GM10248 (cell line): ENCODE data around the gene IFRD1.

ENCODE experiments used
- CTCF ChIA-PET: fragments of 300-600 bp; sonication (Branson Sonifier 250); formaldehyde crosslinking; extraction: SDS; loops from one replicate; lab custom pipeline; 2021; ENCODE audit warnings: antibody characterized with exemption; lab: Yijun Ruan, JAX
- POLR2A ChIA-PET: fragments of 350-650 bp; sonication (Branson Sonifier 250); formaldehyde crosslinking; extraction: SDS; loops from one replicate; lab custom pipeline; 2020; ENCODE audit warnings: antibody characterized with exemption; lab: Yijun Ruan, JAX
- DNase-seq: peaks from one replicate; pipeline ENCODE4 v3.0.0; 2012; ENCODE audit errors: extremely low spot score
- TF ChIP-seq, protein P1 (sequence below): IDR thresholded peaks from 2 replicates; pipeline ENCODE4 v1.5.1; 2012; ENCODE audit warnings: mild to moderate bottlenecking, low read depth; ENCODE audit errors: extremely low read depth, missing control alignments, control extremely low read depth

The IFRD1 gene

DNA sequence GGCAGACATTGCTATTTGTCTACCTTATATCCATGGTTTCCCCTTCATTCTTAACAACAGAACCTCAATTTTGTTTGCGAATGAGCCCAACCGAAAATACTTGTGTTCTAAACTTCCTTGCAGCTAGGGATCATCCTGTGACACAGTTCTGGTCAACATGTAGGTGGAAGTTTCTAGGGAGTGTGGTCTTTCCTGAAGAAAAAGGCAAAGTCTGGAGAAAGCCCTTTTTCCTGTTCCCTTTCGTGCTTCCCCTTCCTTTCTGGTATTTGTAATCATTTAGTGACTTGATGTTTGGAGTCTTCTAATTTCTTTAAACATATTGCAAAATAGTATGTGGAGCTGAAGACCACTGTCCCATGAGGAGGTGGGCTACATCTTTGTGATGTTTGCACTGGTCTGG is 2.9 kb upstream of the IFRD1 start:
- TF ChIP-seq, protein P1, sequence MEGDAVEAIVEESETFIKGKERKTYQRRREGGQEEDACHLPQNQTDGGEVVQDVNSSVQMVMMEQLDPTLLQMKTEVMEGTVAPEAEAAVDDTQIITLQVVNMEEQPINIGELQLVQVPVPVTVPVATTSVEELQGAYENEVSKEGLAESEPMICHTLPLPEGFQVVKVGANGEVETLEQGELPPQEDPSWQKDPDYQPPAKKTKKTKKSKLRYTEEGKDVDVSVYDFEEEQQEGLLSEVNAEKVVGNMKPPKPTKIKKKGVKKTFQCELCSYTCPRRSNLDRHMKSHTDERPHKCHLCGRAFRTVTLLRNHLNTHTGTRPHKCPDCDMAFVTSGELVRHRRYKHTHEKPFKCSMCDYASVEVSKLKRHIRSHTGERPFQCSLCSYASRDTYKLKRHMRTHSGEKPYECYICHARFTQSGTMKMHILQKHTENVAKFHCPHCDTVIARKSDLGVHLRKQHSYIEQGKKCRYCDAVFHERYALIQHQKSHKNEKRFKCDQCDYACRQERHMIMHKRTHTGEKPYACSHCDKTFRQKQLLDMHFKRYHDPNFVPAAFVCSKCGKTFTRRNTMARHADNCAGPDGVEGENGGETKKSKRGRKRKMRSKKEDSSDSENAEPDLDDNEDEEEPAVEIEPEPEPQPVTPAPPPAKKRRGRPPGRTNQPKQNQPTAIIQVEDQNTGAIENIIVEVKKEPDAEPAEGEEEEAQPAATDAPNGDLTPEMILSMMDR, result no peak
- ChIA-PET CTCF (interaction anchor here (1.6 kb wide), 1 partner anchor 35 kb away, joined by 4 read pairs; no protein-coding TSS in a partner anchor), POLR2A (no interaction called here)
- DNase-seq, result no peak

DNA sequence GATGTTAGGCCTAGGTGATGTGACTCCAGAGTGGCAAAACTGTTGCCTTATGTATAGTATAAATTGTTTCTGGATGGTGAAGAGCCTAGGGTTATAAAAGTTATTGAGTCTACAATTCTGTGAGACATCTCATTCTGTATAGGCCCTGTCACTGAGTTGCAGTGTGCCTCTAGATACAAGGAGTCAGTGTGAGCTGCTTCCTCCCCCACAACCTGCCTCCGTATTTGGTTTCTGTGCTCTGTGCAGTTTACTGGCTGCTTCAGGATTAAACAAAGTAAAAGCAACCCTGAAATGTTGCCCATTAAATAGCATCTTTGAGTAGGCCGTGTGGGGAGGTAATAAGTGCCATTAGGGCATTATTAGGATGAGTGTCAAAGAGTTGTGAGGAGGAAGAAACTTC is 1.9 kb upstream of the IFRD1 start:
- DNase-seq, result no peak
- CTCF ChIA-PET, result no interaction called here
- TF ChIP-seq, protein P1, result no peak
- POLR2A ChIA-PET, result no interaction called here

DNA sequence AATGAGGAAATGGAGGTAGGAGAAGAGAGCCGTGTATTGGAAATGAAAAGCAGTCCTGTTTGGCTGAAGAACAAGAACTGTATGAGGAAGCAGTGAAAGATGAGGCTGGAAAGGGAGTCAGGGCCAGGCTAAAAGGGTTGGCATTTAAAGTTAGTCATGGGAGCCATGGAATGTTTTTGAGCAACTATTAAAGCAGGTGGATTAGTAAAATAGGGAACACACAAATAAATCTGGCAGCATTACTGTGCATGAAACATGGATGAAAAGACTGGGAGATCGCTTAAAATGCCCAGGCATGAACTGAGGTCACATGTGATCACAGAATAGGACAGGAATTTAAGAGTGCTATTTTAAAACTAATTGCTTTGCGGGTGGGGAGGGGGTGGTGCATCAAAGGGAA is 1.4 kb upstream of the IFRD1 start:
- CTCF ChIA-PET, result interaction anchor here (0.9 to 1.2 kb wide), 2 partner anchors 12 to 19 kb away, joined by 3 to 4 read pairs; no protein-coding TSS in a partner anchor

DNA sequence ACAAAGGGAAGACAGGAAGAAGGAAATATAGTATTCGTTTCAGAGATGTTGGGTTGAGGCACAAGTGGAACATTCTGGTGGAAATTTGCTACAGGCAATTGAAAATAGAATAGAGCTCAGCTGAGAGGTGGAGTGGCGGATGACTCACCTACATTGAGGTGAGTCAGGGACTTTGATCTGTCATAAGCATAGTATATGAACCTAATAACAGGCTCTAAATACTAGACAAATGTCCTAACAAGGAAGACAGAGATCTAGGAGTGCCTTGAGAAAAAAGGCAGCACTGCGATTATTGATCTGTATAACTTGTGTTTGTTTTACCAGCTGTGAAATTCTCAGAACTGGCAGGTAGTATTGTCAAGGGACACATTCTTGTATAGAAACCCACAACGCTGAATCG is 907 bp upstream of the IFRD1 start:
- peak; percentile 9 for DNase-seq
- ChIA-PET CTCF (interaction anchor here (0.9 to 3.4 kb wide), 3 partner anchors 11 to 19 kb away, joined by 3 to 24 read pairs (median 4); no protein-coding TSS in a partner anchor), POLR2A (interaction anchor here (1.0 to 5.5 kb wide), 6 partner anchors 12 to 490 kb away, joined by 3 to 154 read pairs (median 10); partner anchors contain the start of gene LSMEM1)
- TF ChIP-seq, protein P1, result no peak

More for the DNA sequence above, 1.4 kb upstream of the IFRD1 start:
- TF ChIP-seq, protein P1, result no peak
- DNase-seq, result no peak
- POLR2A ChIA-PET, result interaction anchor here (5.5 kb wide), 1 partner anchor 15 kb away, joined by 154 read pairs; no protein-coding TSS in a partner anchor

DNA sequence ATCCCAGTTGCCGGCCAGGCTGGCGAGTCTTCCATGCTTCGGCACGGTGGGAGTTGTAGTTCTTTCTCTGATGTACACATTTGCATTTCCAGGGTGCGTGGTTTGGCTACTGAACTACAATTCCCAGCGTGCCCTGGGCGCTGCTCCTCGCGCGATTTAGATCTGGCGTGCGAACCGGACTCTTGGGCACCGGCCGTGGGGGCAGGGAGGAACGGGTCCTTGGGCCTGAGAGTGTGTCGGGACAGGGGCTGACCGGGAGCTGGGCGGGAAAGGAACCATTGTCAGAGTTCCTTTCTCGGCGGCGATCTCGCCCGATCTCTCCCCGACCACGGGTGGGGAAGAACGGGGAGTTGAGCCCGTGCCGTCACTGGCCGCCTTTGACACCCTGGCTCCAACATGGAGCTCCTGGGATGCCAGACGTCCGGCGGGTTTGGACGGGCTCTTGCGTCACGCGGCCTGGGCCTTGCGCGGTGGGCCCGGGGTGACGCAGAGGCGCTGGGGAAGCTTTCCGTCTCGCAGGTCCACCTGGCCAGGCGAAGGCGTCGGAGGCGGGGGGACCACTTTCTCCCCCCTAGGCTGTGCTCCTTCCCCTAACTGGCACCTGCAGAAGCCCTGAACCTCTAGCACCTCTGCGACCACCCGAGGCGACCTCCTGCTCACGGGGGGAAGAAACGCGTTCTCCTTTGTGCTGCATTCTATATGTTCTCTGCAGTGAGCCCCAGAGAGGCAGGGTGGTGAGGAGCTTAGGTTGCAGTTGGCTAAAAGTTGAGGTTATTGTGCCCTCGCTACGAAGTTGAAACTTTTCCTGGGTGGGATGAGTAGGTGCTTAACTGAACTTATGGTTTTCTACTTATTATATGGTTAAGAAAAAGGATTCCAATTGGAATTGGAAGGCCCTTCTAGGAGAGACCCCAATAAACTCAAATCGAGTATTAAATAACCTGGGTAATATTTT is 824 bp downstream of the IFRD1 start:
- POLR2A ChIA-PET, result interaction anchor here (0.6 to 5.5 kb wide), 16 partner anchors 10 to 489 kb away, joined by 3 to 154 read pairs (median 6); partner anchors contain the start of genes DOCK4, LSMEM1 and ZNF277
- CTCF ChIA-PET, result interaction anchor here (0.8 to 3.4 kb wide), 5 partner anchors 9 to 523 kb away, joined by 3 to 24 read pairs (median 3); no protein-coding TSS in a partner anchor
- TF ChIP-seq, protein P1, result no peak
- DNase-seq, result peak; percentile 91
